GM13977 (cell line): ENCODE results near the gene ADO.
A peak's percentile ranks its signal among the peaks of the same experiment; 100 is the strongest.
"Not testable (repeated sequence)": the region's sequence is repeated elsewhere in the genome, so short reads cannot be mapped to it uniquely, and the experiment has no call there.

Experiments used
- DNase-seq: peaks from one replicate; pipeline ENCODE4 v3.0.0; 2012; ENCODE audit warnings: low spot score
- in situ Hi-C: fragments of 300-500 bp; cut with MboI; formaldehyde crosslinking; loops from one replicate; pipeline ENCODE4 v1.12.0; 2022; ENCODE audit warnings: low sequenced_read_pairs, low pct_unique_long_range_greater_than_20kb, mixed read lengths, inconsistent platforms; ENCODE audit not compliant: unreplicated experiment
- TF ChIP-seq, protein P1 (sequence below): IDR thresholded peaks from 2 replicates; pipeline ENCODE4 v1.5.1; 2012; ENCODE audit warnings: mild to moderate bottlenecking, control low read depth; ENCODE audit not compliant: insufficient read depth; ENCODE audit errors: extremely low read depth, missing control alignments

ADO gene

DNA sequence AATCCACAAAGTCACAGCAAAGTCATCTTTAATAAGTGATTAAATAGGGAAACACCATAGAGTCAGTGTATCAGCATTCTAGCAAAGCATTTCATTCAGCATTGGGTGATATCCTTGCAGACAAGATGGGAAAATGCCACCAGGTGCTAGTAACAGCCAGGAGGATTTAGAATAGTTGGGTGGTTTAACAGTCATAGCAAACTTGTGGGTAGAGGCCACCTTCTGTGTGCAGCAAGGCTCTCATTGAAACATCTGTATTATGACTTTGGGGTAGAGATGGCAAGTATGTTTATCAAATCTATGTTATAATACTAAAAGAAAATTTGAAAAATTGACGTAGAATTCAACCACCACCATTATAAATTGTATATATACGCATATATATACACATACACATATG is 26.4 kb upstream of the ADO start:
- no peak for DNase-seq
- in situ Hi-C loops = no loop called here
- TF ChIP-seq, protein P1, sequence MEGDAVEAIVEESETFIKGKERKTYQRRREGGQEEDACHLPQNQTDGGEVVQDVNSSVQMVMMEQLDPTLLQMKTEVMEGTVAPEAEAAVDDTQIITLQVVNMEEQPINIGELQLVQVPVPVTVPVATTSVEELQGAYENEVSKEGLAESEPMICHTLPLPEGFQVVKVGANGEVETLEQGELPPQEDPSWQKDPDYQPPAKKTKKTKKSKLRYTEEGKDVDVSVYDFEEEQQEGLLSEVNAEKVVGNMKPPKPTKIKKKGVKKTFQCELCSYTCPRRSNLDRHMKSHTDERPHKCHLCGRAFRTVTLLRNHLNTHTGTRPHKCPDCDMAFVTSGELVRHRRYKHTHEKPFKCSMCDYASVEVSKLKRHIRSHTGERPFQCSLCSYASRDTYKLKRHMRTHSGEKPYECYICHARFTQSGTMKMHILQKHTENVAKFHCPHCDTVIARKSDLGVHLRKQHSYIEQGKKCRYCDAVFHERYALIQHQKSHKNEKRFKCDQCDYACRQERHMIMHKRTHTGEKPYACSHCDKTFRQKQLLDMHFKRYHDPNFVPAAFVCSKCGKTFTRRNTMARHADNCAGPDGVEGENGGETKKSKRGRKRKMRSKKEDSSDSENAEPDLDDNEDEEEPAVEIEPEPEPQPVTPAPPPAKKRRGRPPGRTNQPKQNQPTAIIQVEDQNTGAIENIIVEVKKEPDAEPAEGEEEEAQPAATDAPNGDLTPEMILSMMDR = no peak

DNA sequence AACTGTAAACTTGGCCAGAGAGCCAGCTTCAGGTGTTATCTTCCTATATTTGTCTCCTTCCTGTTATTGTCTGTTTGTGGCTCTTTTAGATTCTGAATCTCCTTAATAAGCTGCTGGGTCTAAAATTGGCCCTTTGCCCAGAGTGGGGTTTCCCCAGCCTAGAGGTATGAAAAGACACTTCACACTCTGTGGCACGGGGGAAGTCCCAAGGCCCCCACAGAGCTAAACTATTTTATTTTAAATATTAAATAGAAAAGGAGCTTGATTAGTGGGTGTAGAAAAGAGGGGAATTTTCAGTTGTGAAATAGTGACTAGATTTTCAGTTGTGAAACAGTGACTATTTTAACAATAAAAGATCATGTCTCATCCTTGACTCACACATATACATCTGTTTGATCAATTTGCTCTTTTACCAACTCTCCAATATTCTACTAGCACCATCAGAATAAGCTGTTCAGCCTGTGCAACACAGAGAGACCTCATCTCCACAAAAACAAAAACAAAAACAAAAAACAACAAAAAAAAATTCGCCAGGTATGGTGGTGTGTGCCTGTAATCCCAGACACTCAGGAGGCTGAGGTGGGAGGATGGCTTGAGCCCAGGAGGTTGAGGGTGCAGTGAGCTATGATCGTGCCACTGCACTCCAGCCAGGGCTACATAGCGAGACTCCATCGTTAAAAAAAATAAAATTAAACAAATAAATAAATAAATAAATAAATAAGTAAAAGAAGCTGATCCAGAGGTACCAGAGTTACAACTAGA is 24.9 kb upstream of the ADO start:
- peak; percentile 62 for DNase-seq
- in situ Hi-C loops = no loop called here
- TF ChIP-seq, protein P1 = no peak

DNA sequence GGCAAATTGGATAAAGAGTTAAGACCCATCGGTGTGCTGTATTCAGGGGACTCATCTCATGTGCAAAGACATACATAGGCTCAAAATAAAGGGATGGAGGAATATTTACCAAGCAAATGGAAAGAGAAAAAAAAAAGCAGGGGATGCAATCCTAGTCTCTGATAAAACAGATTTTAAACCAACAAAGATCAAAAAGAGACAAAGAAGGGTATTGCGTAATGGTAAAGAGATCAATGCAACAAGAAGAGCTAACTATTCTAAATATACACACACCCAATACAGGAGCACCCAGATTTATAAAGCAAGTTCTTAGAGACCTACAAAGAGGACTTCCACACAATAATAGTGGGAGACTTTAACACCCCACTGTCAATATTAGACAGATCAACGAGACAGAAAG is 20.0 kb upstream of the ADO start:
- DNase-seq, in situ Hi-C loops: not testable (repeated sequence)

DNA sequence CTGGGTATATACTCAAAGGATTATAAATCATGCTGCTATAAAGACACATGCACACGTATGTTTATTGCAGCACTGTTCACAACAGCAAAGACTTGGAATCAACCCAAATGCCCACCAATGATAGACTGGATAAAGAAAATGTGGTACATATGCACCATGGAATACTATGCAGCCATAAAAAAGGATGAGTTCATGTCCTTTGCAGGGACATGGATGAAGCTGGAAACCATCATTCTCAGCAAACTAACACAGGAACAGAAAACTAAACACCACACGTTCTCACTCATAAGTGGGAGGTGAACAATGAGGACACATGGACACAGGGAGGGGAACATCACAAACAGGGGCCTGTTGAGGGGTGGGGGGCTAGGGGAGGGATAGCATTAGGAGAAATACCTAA is 16.2 kb upstream of the ADO start:
- DNase-seq, in situ Hi-C loops: not testable (repeated sequence)

DNA sequence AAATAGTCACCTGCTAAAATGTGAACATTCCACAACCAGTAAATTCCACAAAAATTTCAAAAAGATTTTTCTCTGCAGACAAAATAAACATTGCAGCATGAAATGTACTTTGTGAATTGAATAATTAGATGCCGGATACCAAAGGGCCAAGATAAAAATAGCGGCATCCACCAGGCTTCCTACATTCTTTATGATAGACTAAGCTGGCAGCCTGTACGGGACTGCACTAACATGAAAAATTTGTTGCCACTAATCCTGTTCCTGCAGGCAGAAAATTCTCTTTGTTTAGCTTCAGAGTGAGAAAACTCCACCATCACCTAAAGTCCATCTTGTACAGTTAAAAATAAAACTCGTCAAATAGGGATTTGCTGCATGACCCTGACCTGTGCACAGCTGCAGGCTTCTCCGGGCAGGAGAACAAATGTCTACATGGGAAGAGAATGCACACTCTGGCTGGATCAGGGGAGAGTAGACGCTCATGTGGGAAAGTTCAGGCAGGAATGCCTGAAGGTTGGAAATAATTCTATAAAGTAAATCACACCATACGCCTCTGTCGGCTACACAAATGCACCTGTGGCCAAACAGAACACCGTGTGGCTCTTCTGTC is 15.6 kb upstream of the ADO start:
- TF ChIP-seq, protein P1 = no peak
- no peak for DNase-seq
- in situ Hi-C loops = no loop called here

DNA sequence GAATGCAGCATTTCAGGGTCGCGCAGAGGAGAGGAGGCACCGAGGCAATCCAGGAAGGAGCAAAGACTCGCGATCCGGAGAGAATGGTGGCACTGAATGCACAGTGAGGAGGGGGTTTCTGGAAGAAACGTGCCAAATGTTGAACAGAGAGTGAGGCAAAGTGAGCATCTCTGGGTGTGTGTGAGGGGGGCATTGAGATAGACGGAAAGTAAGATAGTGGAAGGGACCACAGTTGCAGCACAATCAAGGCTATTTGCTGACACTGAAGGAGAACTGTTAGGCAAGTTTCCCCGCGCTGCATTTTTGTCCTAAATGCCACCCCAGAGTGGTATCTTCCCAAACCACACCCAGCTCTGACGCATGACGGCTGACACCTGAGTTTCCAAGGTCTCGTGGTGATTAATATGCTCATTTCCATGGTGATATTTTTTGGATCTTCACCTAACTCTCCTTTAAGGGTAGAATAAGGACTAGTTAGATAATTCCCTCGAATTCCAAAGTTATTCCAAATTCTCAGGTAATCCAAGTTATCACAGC is 14.4 kb upstream of the ADO start:
- TF ChIP-seq, protein P1 = no peak
- in situ Hi-C loops = no loop called here
- no peak for DNase-seq

DNA sequence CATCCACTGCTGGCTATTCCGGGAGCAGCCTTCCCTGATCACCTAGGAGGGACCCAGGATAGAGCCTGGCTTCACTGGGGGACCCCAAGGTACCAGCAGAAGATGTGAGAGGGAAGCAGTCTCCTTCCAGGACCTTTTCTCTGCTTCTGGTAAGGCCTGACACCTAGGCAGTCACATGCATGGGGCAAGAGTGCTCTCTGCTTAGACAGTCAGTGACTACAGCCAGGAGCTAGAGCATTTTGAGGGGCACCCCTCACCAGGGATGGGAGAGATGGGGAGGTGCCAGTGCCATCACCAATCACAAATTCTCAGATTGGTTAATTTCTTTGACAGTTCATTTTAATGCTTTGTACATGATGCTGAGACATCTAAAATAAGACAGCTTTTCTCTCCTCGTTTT is 13.9 kb upstream of the ADO start:
- no peak for DNase-seq
- TF ChIP-seq, protein P1 = no peak
- in situ Hi-C loops = no loop called here
